Keratinocyte (primary cell): ENCODE measurements around the gene MTMR11. TPM values are rescaled to one million over a fixed set of nuclear protein-coding genes. Genes with fewer than 3 reads are reported as not detected.
A peak's percentile ranks its signal among the peaks of the same experiment; 100 is the strongest.

Experiments used
- DNase-seq: peaks from one replicate; pipeline ENCODE4 v3.0.0-alpha.2; 2011; ENCODE audit warnings: low read depth, missing footprints, low spot score
- FAIRE-seq: peaks from 2 replicates; lab custom pipeline; 2011; peaks lifted over from hg19 to GRCh38; lab: Jason Lieb, UNC
- H2AFZ ChIP-seq: 2 replicates; pipeline ENCODE4 v1.6.0; 2012; ENCODE audit warnings: low read length, control low read depth, inconsistent platforms; ENCODE audit not compliant: control insufficient read depth
- H3K27ac ChIP-seq: 2 replicates; pipeline ENCODE4 v1.5.1; 2011; ENCODE audit warnings: low read length; ENCODE audit not compliant: control insufficient read depth, insufficient read depth
- H3K27me3 ChIP-seq: 3 replicates; pipeline ENCODE4 v1.6.0; 2011; ENCODE audit warnings: low read length; ENCODE audit not compliant: control insufficient read depth, insufficient read depth; ENCODE audit errors: extremely low read depth
- H3K36me3 ChIP-seq, 2 experiments: 2 replicates in 1 of 2; 3 replicates in 1 of 2; pipeline ENCODE4 v1.5.1; 2011; ENCODE audit warnings: low read length in 2 of 2, mild to moderate bottlenecking in 1 of 2; ENCODE audit not compliant: control insufficient read depth in 2 of 2, insufficient read depth in 2 of 2; ENCODE audit errors: extremely low read depth in 1 of 2
- H3K4me1 ChIP-seq: 3 replicates; pipeline ENCODE4 v1.5.1; 2011; ENCODE audit warnings: low read length; ENCODE audit not compliant: control insufficient read depth, insufficient read depth; ENCODE audit errors: extremely low read depth
- H3K4me2 ChIP-seq: 3 replicates; pipeline ENCODE4 v1.6.0; 2011; ENCODE audit warnings: low read depth, low read length; ENCODE audit not compliant: control insufficient read depth, insufficient read depth; ENCODE audit errors: extremely low read depth
- H3K4me3 ChIP-seq, 3 experiments: fragments of 200-600 bp in 1 of 3; sonication (generic) in 1 of 3; 2 replicates in 2 of 3; 3 replicates in 1 of 3; pipeline ENCODE4 v1.5.1; 2011 to 2016; ENCODE audit warnings: low read length in 3 of 3, mild to moderate bottlenecking in 3 of 3, control low read depth in 2 of 3, inconsistent platforms in 1 of 3, low read depth in 1 of 3, mixed read lengths in 1 of 3, mixed run types in 1 of 3, moderate library complexity in 1 of 3; ENCODE audit not compliant: control insufficient read depth in 2 of 3, insufficient read depth in 2 of 3; ENCODE audit errors: extremely low read depth in 1 of 3
- H3K79me2 ChIP-seq: 2 replicates; pipeline ENCODE4 v1.6.0; 2012; ENCODE audit warnings: low read length; ENCODE audit not compliant: control insufficient read depth, insufficient read depth
- H3K9ac ChIP-seq: 3 replicates; pipeline ENCODE4 v1.6.0; 2011; ENCODE audit warnings: low read length; ENCODE audit not compliant: control insufficient read depth, insufficient read depth; ENCODE audit errors: extremely low read depth
- H3K9me1 ChIP-seq: 3 replicates; pipeline ENCODE4 v1.6.0; 2011; ENCODE audit warnings: low read length; ENCODE audit not compliant: control insufficient read depth, insufficient read depth; ENCODE audit errors: extremely low read depth
- H3K9me3 ChIP-seq: 2 replicates; pipeline ENCODE4 v1.5.1; 2012; ENCODE audit warnings: low read depth, low read length; ENCODE audit not compliant: control insufficient read depth
- H4K20me1 ChIP-seq: 3 replicates; pipeline ENCODE4 v1.6.0; 2011; ENCODE audit warnings: low read length; ENCODE audit not compliant: control insufficient read depth, insufficient read depth; ENCODE audit errors: extremely low read depth
- CTCF ChIP-seq, 3 experiments: IDR thresholded peaks in 1 of 3; conservative IDR thresholded peaks in 1 of 3; optimal IDR thresholded peaks in 1 of 3; 2 replicates in 2 of 3; 3 replicates in 1 of 3; pipeline versions ENCODE3 to v1.5.1; 2011; ENCODE audit warnings: low read length in 3 of 3, mild to moderate bottlenecking in 3 of 3, moderate library complexity in 2 of 3, control low read depth in 1 of 3, inconsistent platforms in 1 of 3; ENCODE audit not compliant: insufficient read depth in 2 of 3; ENCODE audit errors: extremely low read depth in 1 of 3
- EZH2 ChIP-seq: IDR thresholded peaks from one replicate; pipeline ENCODE4 v1.6.1; 2012; ENCODE audit warnings: inconsistent platforms, mild to moderate bottlenecking, low read length, moderate library complexity
- dilution Hi-C: fragments of 300-500 bp; cut with MboI; formaldehyde crosslinking; loops from one replicate; pipeline ENCODE4 v1.7.0; 2020; ENCODE audit warnings: low sequenced_read_pairs; ENCODE audit not compliant: extremely low pct_ligation_motif_present
- polyA plus RNA-seq, 5 experiments: library from polyadenylated mRNA; depleted of rRNA in 3 of 5; stranded (reverse) in 3 of 5; stranded (forward) in 1 of 5; unstranded in 1 of 5; fragments of >200 nt; gene quantifications; 1 replicate in 1 of 5; 2 replicates in 3 of 5; 3 replicates in 1 of 5; pipeline versions ENCODE4 v1.2.1 to v1.2.3, GENCODE V29; 2011 to 2012; ENCODE audit warnings: missing spikeins in 2 of 5, low read depth in 1 of 5, low replicate concordance in 1 of 5

Gene MTMR11
- polyA plus RNA-seq, 1 donor (not counting 4 experiments of a cell fraction or from before 2014, with no cell fraction given) = 11.8 TPM

GRCh38 chr1:149896575-149896974 is 40.1 kb downstream of the MTMR11 start:
- DNase-seq (no peak), FAIRE-seq (no peak)
- TF ChIP-seq CTCF (optimal IDR thresholded peaks at IDR 0.05 in 1 of 3, IDR thresholded peaks at IDR 0.05 in 1 of 3, conservative IDR thresholded peaks at IDR 0.05 in 1 of 3; ENCODE audit: extremely low read depth in 1 of 3, insufficient read depth in 2 of 3, low read length in 3 of 3) (no peak), EZH2 (no peak)
- Histone ChIP-seq H4K20me1 (no peaks in the 10 kb centered on the region), H2AFZ (no peak overlapping the region), H3K9me3 (no peaks in the 10 kb centered on the region), H3K9ac (no peak overlapping the region), H3K9me1 (no peaks in the 10 kb centered on the region), H3K4me2 (no peak overlapping the region), H3K79me2 (no peaks in the 10 kb centered on the region), H3K36me3 (no peaks in the 10 kb centered on the region), H3K4me3 (no peak overlapping the region), H3K4me1 (peaks cover 9% of the 10 kb centered on the region), H3K27me3 (no peaks in the 10 kb centered on the region), H3K27ac (no peak overlapping the region)
- dilution Hi-C loops = no loop called here

GRCh38 chr1:149888999-149889289 is 47.7 kb downstream of the MTMR11 start:
- H3K9me3 ChIP-seq = no peaks in the 10 kb centered on the region
- no peaks in the 10 kb centered on the region for H3K9me1 ChIP-seq
- H3K79me2 ChIP-seq = no peaks in the 10 kb centered on the region
- no peak for TF ChIP-seq CTCF (optimal IDR thresholded peaks at IDR 0.05 in 1 of 3, IDR thresholded peaks at IDR 0.05 in 1 of 3, conservative IDR thresholded peaks at IDR 0.05 in 1 of 3; ENCODE audit: extremely low read depth in 1 of 3, insufficient read depth in 2 of 3, low read length in 3 of 3)
- TF ChIP-seq EZH2 = no peak
- FAIRE-seq = no peak
- peaks cover 20% of the 10 kb centered on the region for H3K4me1 ChIP-seq
- dilution Hi-C loops = no loop called here
- peak overlapping the region; percentile 94 for H2AFZ ChIP-seq
- H3K27me3 ChIP-seq = no peaks in the 10 kb centered on the region
- peak overlapping the region; percentile 53 to 88 (median 61) for H3K4me3 ChIP-seq
- peak overlapping the region; percentile 100 for H3K4me2 ChIP-seq
- peak overlapping the region; percentile 92 for H3K9ac ChIP-seq
- H3K27ac ChIP-seq = peak overlapping the region; percentile 98
- no peaks in the 10 kb centered on the region for H3K36me3 ChIP-seq
- no peaks in the 10 kb centered on the region for H4K20me1 ChIP-seq
- no peak for DNase-seq
